GM19372 (cell line): Measurements from ENCODE around the gene PCDHB5.
"Not testable (repeated sequence)": the region's sequence is repeated elsewhere in the genome, so short reads cannot be mapped to it uniquely, and the experiment has no call there.

Source experiments
- ATAC-seq: cut with Tn5 transposase; IDR thresholded peaks from one replicate; pipeline ENCODE4 v1.9.1; 2021; ENCODE audit warnings: mild to moderate bottlenecking, low read depth, moderate library complexity; ENCODE audit not compliant: unreplicated experiment

The PCDHB5 gene

DNA sequence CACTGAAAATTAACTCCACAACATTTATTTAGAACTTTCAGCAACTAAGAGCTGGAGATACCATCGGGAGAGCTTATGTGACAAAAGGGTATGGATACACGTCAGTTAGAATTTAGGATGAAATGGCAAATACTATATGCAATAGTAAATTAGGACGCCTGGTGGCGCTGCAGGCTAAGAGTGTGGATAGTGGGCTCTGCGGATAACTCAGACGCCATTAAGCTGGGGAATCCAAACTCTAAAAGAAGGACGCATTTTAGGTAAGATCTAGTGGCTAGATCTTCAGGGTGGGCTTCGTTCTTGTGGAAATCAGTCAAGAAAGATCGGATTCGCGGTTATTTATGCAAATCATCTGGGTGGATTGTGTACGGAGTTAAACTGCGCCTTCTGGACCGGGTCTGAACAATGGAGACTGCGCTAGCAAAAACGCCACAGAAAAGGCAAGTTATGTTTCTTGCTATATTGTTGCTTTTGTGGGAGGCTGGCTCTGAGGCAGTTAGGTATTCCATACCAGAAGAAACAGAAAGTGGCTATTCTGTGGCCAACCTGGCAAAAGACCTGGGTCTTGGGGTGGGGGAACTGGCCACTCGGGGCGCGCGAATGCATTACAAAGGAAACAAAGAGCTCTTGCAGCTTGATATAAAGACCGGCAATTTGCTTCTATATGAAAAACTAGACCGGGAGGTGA is at the start of gene PCDHB5:
PCDHB5 (plus strand) TSS at position 177 of the 688 bp plus-strand sequence; CDS start at position 406, 229 bp downstream.
- ATAC-seq = no peak

DNA sequence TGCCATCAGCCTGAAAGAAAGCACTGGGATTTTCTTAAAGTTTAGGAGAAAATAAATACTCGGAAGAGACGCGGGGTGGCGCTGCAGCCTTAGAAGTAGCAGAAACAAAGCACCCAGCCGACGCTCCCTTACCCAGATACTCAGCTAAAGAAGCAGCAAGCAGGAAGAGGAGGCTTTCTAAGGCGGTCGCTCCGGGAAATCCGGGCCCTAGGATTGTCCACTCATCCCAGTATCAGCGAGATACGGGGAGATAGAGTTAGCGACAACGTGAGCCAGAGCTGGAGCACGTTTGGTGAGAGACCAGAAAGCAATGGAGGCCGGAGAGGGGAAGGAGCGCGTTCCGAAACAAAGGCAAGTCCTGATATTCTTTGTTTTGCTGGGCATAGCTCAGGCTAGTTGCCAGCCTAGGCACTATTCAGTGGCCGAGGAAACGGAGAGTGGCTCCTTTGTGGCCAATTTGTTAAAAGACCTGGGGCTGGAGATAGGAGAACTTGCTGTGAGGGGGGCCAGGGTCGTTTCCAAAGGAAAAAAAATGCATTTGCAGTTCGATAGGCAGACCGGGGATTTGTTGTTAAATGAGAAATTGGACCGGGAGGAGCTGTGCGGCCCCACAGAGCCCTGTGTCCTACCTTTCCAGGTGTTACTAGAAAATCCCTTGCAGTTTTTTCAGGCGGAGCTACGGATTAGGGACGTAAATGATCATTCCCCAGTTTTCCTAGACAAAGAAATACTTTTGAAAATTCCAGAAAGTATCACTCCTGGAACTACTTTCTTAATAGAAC is 40.3 kb upstream of the PCDHB5 start, which contains the start of gene PCDHB2:
PCDHB2 (plus strand) TSS at position 135 of the 782 bp plus-strand sequence; CDS start at position 311, 176 bp downstream.
- ATAC-seq = no peak

DNA sequence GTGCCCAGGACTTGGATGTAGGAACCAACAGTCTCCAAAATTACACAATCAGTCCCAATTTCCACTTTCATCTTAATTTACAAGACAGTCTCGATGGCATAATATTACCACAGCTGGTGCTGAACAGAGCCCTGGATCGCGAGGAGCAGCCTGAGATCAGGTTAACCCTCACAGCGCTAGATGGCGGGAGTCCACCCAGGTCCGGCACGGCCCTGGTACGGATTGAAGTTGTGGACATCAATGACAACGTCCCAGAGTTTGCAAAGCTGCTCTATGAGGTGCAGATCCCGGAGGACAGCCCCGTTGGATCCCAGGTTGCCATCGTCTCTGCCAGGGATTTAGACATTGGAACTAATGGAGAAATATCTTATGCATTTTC is 39.8 kb upstream of the PCDHB5 start:
- ATAC-seq = no peak

DNA sequence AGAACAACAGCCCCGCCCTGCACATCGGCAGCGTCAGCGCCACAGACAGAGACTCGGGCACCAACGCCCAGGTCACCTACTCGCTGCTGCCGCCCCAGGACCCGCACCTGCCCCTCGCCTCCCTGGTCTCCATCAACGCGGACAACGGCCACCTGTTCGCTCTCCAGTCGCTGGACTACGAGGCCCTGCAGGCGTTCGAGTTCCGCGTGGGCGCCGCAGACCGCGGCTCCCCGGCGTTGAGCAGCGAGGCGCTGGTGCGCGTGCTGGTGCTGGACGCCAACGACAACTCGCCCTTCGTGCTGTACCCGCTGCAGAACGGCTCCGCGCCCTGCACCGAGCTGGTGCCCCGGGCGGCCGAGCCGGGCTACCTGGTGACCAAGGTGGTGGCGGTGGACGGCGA is 38.8 kb upstream of the PCDHB5 start:
- ATAC-seq = not testable (repeated sequence)

DNA sequence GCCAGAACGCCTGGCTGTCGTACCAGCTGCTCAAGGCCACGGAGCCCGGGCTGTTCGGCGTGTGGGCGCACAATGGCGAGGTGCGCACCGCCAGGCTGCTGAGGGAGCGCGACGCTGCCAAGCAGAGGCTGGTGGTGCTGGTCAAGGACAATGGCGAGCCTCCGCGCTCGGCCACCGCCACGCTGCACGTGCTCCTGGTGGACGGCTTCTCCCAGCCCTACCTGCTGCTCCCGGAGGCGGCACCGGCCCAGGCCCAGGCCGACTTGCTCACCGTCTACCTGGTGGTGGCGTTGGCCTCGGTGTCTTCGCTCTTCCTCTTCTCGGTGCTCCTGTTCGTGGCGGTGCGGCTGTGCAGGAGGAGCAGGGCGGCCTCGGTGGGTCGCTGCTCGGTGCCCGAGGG is 38.4 kb upstream of the PCDHB5 start:
- ATAC-seq = not testable (repeated sequence)

DNA sequence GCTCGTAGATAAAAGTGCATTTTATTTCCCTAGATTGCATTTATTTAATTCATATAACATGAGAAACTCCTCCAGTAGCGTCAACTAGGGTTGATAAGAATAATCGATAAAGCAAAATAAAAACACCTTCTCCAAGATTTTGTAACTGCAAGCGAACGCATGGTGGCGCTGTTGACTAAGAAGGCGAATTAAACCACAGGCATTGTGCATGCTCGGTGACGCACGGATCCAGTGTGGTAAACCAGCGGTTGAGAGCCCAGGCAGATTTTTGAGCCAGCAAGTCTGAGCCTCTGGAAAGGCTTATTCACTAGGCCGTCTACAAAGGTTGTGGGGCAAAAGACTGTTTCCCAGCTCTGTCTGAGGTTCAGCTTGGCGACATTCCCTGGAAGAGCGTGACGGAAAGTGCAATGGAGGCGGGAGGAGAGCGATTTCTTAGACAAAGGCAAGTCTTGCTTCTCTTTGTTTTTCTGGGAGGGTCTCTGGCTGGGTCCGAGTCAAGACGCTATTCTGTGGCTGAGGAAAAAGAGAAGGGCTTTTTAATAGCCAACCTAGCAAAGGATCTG is 34.7 kb upstream of the PCDHB5 start, which contains the start of gene PCDHB3:
PCDHB3 (plus strand) TSS at position 231 of the 563 bp plus-strand sequence; CDS start at position 408, 177 bp downstream.
- ATAC-seq = no peak

DNA sequence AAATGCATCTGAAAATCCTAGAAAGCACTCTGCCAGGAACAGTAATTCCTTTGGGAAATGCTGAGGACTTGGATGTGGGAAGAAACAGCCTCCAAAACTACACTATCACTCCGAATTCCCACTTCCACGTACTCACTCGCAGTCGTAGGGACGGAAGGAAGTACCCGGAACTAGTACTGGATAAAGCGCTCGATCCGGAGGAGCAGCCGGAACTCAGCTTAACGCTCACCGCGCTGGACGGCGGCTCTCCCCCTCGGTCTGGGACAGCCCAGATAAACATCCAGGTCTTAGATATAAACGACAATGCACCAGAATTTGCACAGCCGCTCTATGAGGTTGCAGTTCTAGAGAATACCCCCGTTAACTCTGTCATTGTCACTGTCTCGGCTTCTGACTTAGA is 33.9 kb upstream of the PCDHB5 start:
- ATAC-seq = no peak

DNA sequence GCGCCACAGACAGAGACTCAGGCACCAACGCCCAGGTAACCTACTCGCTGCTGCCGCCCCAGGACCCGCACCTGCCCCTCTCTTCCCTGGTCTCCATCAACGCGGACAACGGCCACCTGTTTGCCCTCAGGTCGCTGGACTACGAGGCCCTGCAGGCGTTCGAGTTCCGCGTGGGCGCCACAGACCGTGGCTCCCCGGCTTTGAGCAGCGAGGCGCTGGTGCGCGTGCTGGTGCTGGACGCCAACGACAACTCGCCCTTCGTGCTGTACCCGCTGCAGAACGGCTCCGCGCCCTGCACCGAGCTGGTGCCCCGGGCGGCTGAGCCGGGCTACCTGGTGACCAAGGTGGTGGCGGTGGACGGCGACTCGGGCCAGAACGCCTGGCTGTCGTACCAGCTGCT is 32.9 kb upstream of the PCDHB5 start:
- not testable (repeated sequence) for ATAC-seq

DNA sequence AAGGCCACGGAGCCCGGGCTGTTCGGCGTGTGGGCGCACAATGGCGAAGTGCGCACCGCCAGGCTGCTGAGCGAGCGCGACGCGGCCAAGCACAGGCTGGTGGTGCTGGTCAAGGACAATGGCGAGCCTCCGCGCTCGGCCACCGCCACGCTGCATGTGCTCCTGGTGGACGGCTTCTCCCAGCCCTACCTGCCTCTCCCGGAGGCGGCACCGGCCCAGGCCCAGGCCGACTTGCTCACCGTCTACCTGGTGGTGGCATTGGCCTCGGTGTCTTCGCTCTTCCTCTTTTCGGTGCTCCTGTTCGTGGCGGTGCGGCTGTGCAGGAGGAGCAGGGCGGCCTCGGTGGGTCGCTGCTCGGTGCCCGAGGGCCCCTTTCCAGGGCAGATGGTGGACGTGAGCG is 32.5 kb upstream of the PCDHB5 start:
- not testable (repeated sequence) for ATAC-seq

DNA sequence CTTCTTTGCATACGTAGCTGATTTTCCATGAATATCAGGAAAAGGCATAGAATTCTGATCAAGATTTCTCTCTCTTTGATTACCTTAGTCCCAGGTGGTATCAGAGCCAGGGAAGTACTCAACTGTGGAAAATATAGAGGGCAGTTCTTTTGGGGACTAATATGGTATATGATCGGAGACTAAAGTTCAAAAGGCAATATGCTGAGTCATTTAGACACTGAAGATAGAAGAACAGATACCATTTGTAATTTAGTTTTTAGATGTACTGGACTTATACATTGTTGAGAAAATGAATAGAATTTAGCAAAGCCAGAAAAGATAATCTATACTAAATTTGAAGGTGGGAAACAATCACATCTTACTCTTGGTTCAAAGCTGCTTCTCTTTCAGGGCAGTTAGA is 29.7 kb upstream of the PCDHB5 start:
- ATAC-seq = no peak

DNA sequence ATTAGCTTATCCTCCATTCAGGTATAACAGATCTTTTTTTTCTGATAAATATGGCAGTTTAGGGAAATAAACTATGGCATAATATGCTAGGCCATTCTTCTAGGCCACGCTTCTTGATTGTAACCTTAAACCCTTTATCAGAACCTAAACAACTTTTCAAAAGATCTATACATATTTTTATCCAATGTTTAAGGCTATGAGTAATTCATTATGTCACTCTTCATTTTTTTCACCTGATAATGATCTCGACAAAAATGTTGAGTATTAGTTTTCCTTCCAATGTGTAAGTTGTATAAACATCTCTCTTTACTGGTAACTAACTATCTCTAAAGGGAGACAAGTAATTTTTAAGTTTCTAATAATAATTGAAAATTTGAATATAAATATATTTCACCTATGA is 15.8 kb upstream of the PCDHB5 start:
- no peak for ATAC-seq

DNA sequence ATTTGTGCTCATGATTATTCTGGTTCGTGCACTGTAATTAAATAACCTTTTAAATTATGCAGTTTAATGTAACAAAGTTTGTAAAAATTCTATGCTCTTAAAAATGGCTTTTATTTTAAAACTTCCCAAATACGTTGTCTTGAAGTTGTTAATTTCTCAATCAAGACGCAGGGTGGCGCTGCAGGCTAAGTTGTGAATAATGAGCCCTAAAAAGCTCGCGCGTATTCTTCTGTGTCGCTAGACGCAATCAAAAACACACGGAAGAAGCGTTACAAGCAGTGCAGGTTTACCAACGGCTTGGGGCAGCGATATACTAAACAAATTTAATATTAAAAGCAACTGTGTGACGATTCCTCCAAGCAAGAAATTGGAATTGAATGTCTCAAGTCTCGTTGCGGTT is 13.4 kb upstream of the PCDHB5 start, which contains the start of gene PCDHB4:
PCDHB4 (plus strand) TSS at position 256 of the 400 bp plus-strand sequence. CDS start 181 bp downstream, outside the sequence.
- no peak for ATAC-seq

DNA sequence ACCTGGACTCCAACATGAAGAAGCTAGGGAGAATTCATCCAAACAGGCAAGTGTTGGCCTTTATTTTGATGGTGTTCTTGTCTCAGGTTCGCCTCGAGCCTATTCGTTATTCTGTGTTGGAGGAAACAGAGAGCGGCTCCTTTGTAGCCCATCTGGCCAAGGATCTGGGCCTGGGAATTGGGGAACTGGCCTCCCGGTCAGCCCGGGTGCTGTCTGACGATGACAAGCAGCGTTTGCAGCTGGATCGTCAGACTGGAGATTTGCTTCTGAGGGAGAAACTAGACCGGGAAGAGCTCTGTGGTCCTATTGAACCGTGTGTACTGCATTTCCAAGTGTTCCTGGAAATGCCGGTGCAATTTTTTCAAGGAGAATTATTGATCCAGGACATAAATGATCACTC is 13.0 kb upstream of the PCDHB5 start:
- no peak for ATAC-seq

DNA sequence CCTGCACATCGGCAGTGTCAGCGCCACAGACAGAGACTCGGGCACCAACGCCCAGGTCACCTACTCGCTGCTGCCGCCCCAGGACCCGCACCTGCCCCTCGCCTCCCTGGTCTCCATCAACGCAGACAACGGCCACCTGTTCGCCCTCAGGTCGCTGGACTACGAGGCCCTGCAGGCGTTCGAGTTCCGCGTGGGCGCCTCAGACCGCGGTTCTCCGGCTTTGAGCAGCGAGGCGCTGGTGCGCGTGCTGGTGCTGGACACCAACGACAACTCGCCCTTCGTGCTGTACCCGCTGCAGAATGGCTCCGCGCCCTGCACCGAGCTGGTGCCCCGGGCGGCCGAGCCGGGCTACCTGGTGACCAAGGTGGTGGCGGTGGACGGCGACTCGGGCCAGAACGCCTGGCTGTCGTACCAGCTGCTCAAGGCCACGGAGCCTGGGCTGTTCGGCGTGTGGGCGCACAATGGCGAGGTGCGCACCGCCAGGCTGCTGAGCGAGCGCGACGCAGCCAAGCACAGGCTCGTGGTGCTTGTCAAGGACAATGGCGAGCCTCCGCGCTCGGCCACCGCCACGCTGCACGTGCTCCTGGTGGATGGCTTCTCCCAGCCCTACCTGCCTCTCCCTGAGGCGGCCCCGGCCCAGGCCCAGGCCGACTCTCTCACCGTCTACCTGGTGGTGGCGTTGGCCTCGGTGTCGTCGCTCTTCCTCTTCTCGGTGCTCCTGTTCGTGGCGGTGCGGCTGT is 11.4 kb upstream of the PCDHB5 start:
- ATAC-seq = not testable (repeated sequence)

DNA sequence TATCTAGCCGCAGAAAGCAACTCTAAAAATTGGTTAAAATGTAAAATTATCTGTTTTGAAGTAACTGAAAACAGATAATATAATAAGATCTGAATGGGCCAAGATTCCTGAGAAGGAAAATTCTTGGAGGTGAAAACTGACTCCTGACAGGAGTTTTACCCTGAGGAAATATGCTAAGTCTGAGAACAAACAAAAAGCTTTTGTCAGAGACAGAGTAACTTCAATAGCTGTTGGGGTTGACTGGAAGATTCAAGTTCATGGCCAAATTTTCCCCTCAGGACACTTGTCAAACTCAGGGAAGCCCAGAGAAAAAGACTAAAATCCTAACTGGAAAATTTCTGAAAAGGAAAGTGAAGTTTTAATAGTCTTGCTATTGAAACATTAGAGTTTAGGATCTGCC is 7.7 kb upstream of the PCDHB5 start:
- ATAC-seq = no peak

DNA sequence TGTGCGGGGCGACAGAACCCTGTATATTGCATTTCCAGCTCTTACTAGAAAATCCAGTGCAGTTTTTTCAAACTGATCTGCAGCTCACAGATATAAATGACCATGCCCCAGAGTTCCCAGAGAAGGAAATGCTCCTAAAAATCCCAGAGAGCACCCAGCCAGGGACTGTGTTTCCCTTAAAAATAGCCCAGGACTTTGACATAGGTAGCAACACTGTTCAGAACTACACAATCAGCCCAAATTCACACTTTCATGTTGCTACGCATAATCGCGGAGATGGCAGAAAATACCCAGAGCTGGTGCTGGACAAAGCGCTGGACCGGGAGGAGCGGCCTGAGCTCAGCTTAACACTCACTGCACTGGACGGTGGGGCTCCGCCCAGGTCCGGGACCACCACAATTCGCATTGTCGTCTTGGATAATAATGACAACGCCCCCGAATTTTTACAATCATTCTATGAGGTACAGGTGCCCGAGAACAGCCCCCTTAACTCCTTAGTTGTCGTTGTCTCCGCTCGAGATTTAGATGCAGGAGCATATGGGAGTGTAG is 786 bp downstream of the PCDHB5 start:
- no peak for ATAC-seq

DNA sequence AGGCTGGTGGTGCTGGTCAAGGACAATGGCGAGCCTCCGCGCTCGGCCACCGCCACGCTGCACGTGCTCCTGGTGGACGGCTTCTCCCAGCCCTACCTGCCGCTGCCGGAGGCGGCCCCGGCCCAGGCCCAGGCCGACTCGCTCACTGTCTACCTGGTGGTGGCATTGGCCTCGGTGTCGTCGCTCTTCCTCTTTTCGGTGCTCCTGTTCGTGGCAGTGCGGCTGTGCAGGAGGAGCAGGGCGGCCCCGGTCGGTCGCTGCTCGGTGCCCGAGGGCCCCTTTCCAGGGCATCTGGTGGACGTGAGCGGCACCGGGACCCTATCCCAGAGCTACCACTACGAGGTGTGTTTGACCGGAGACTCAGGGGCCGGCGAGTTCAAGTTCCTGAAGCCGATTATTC is 2.3 kb downstream of the PCDHB5 start:
- not testable (repeated sequence) for ATAC-seq

DNA sequence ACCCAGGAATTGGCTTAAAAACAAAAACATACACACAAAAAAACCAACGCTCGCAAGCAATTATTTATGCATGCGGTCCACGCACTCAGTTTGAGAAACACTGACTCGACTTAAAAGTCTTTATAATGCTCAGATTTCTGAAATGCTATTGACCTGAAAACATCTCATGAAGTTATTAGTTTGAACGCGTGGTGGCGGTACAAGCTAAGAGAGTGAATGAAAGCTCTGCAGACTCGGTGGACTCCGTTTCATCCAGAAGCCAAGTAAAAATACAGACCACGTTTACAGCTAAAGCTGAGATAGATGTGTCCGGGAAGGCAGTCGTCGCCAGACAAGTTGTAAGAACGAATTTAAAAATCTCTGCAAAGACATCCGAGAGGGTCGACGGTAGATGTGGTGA is 14.8 kb downstream of the PCDHB5 start, which contains the start of gene PCDHB6:
PCDHB6 (plus strand) TSS at position 246 of the 400 bp plus-strand sequence. CDS start 201 bp downstream, outside the sequence.
- ATAC-seq = no peak

DNA sequence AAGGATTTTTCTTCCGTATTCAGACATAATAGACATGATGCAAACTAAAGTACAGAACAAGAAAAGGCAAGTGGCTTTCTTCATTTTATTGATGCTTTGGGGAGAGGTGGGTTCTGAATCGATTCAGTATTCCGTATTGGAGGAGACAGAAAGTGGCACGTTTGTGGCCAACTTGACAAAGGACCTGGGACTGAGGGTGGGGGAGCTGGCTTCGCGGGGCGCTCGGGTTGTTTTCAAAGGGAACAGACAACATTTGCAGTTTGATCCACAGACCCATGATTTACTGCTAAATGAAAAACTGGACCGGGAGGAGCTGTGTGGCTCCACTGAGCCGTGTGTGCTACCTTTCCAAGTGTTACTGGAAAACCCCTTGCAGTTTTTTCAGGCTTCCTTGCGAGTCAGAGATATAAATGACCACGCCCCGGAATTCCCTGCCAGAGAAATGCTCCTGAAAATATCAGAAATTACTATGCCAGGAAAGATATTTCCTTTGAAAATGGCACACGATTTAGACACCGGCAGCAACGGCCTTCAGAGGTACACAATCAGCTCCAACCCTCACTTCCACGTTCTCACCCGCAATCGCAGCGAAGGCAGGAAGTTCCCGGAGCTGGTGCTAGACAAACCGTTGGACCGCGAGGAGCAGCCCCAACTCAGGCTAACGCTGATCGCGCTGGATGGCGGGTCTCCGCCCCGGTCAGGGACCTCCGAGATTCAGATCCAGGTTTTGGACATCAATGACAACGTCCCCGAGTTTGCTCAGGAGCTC is 15.4 kb downstream of the PCDHB5 start:
- ATAC-seq = no peak
